Stimulated activated CD4-positive, alpha-beta T cell treated with anti-CD3 and anti-CD28 coated beads, Interleukin-4, amount 100 ng/mL, for 24 hours (primary cell): ENCODE measurements around the gene BAG5.
"Not testable (repeated sequence)": the region's sequence is repeated elsewhere in the genome, so short reads cannot be mapped to it uniquely, and the experiment has no call there.

Source experiments
- DNase-seq: peaks from one replicate; pipeline ENCODE4 v3.0.0-alpha.2; 2020

Gene BAG5

DNA sequence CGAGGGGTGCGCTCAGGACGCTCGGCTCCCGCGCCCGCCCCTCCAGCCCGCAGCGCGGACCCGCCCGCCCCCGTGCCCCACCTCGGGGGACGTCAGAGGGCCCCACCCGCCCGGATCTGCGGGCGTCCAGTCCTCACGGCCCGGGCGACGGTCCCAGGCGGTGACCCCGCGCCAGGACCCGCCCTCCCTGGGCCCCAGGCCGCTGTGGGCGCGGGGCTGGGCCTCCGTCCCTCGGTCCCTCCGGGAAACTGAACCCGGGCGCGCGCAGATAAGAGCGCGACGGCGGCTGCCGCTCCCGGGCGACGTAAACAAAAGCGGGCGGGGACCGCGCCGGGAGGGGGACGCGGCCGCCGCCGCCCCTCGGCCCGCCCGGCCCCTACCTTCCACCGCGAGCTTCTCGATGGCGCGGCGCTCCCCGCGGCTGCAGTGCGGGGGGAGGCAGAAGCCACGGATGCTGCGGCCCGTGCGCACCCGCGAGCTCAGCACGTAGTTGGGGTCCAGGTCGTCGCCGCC lies 41.0 kb downstream of the BAG5 start:
- DNase-seq: no peak

DNA sequence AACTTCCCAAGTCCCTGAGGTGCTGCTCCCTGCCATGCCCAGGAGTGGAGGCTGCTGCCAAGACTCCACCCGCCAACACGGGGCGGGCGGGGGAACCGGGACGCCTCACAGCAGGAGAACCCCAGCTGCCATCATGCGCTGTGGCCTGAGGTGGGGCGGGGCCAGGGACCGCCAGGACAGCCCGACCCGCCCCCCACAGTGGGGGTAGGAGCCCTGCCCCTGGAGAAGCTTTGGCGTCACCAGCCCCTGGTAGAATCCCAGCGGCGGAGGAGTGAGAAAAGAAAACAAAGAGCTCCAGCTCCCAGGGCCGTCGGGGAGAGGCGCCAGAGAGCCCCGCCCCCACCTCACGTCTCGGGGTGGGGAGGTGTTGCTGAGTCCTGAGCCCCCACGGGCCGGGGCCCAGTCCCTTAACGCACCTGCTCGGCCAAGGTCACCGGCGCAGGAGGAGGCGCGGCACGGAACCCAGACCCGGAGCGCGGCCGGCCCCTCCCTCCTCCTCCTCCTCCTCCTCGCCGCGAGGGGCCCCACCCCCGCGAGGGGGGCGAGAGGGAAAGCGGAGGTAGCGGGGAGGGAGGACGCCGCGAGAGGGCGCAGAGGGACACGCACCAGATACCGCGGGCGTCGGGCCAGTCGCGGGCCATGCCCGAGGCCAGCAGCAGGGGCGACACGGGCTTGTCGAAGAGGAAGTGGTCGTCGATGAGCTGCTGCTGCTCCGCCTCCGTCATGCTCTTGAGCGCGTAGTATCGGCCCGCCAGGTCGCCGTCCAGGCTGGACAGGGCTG lies 41.6 kb downstream of the BAG5 start:
- peak; percentile 52 for DNase-seq

DNA sequence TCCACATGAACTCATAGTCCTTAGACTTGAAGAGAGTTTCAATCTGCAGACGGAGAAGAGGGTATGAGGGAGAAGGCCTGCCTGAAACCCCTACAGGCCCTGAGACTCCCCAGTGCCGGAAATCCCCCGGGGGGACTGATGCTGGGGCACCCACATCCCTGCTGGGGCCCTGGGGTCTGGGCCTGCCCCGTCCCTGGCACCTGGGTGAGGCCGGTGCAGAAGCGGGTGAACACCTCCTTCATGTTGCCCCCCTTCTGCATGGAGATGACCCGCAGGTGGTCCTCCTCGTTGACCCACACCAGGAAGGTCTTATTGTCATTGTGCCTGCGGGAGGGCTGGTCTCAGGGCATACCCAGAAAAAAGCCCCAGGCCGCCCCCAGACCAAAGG lies 42.2 kb downstream of the BAG5 start:
- DNase-seq: no peak

DNA sequence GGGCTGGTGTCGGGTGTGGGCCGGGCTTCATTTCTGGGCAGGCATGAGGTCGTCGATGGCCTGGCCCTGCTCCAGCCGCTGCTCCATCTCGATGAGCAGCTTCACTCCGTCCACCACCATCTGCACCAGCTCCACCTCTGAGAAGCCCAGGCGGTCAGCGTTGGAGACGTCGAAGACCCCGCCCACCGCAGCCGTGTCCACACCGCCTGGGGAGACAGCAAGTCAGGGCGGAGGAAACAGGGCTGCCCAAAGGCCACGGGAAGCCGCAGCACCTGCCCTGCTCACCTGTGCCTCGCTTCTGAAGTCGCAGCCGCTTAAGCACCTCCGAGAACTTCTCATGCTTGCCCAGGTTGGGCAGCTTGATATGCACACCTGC lies 42.6 kb downstream of the BAG5 start:
- DNase-seq: no peak

DNA sequence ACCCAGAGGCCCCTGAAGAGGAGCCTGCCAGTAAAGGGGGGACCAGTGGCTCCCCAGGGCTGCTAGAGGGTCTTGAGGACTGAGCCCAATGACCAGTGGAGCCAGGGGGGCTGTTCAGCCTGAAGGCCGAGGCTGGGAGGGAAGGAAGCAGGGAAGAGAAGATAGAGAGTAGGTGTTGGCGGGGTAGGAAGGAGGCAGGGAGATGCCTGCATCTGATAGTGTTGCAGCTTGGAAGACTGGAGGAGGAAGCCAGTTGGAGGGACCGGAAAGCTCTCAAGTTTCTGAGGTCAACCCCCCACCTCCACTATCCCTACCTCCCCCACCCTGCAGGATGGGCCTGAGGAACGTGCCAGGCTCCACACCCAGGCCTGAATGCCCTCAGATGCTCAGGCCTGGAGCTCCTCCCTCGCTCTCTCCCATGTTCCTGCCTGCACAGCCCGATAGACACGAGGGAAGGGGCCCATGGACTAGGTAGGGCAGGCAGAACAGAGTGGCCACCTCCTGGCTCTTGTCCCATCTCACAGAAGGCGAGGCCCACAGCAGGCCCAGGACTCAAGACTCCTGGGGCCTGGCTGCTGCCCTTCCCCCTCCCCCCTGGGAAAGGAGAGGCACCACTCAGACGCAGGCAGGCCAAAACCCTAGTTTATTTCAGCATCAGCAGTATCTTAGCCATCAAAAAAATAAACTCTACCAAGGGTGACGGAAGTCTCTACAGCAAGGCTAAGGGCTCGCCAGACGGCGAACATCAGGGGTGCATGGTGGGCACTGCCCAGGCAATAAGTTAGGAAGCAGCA lies 43.2 kb downstream of the BAG5 start:
- DNase-seq: no peak

DNA sequence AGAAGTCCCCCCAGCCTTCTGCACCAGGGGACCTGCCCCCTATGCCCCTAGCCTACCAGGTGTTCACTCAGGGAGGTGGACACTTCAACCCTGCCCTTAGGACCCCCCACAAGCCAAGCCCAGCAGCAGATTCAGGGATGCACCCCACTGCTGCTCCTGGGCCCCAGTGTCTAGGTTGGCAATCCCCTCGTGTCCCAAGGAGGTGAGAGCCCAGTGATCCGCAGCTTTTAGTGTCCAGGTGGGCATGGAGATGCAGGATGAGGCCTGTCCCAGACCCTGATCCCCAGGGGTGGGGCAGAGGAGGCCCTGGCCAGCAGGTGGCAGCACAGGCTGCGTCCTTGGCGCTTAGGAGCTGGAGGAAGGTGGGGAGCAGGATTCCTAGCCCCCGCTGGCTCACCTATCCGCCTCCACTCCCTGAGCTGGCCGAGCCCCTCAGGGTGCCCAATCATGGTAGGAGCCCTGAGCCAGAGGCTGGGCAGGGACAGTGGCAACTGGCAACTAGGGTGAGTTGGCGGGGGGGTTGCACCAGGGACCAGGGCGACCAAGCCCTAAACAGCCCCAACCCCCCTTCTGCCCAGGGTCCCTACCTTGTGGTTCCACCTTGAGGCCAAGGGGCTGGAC lies 43.9 kb downstream of the BAG5 start:
- DNase-seq: peak; percentile 58

DNA sequence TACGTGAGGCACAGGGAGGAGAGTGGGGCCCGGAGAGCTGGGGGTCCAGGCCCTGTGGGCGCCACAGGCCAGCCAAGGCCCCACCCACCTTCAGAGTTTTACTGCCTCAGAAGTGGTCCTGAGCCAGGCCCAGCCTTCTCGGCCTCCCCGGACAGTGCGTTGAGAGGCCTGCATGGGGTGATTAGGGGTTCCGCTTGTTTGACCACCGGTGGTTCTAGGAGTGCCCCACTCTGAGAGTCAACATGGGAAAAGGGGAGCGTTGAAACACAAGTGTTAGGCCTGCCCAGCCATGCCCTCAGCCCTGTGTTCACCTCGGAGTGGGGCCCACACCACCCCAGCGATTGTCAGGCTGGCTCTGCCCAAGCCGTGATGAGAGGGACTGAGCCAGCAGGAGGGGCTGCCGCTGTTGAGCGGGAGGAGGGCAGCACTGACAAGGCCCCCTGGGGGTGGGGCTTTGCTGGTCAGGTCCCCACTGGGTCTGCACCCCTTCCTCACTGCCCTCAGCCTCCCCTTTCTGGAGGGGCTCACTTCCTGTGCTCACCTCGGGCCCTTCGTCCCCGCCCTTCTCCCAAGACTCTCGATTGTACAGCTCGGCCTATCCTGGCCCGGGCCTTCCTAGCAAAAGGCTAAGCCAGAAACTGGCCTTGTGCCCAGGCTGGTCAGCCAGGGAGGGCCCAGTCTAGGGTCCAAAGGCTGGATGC lies 44.6 kb downstream of the BAG5 start:
- DNase-seq: no peak

DNA sequence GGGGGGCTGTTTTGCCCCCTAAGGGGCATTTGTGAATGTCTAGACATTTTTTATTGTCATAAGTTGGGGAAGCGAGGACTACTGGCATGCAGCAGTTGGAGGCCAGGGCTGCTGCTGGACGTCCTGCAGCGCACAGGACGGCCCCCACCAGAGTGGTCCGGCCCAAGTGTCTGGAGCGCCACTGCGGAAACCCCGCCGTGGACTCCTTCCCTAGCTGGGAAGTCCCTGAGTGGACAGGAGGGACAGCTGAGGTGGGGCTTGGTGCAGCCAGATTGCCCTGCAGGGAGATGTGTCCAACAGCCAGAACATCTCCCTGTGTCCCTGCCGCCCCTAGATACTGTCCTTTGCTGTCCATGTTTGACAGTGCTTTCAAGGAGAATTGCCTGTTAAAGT lies 45.3 kb downstream of the BAG5 start:
- no peak for DNase-seq

DNA sequence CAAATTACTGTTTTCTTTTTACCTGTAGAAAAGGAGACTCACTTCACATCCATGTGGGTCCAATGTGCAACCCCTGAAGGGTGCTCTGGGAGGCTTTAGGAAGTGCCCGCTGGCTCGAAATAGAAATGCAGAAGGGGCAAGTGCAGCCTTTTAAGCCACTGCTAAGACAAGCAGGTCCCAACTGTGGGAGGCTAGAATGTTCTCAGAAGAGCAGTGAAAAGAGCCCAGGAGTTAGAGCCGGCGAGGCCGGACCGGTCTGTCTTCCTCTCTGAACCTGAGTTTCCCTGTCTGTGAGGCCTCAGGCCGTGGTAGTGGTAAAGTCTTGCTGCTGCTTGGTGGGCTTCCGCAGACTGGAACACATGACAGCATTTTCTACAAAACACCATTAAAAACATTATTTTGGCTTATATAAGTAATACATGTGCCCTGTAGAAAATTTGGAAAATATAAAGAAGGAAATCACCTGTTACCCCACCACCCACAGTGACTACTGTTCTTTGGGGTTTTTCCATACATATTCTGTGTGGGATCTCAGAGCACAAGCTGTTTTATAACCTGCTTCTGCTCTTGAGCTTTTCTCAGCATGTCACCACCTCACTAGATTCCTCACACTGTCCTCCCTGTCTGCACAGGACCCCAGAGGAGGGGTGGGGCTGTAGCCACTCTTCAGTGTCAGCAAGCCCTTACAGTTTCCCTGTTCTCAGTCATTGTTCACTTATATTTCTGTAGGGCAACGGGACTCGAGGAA lies 45.9 kb downstream of the BAG5 start:
- DNase-seq: no peak

DNA sequence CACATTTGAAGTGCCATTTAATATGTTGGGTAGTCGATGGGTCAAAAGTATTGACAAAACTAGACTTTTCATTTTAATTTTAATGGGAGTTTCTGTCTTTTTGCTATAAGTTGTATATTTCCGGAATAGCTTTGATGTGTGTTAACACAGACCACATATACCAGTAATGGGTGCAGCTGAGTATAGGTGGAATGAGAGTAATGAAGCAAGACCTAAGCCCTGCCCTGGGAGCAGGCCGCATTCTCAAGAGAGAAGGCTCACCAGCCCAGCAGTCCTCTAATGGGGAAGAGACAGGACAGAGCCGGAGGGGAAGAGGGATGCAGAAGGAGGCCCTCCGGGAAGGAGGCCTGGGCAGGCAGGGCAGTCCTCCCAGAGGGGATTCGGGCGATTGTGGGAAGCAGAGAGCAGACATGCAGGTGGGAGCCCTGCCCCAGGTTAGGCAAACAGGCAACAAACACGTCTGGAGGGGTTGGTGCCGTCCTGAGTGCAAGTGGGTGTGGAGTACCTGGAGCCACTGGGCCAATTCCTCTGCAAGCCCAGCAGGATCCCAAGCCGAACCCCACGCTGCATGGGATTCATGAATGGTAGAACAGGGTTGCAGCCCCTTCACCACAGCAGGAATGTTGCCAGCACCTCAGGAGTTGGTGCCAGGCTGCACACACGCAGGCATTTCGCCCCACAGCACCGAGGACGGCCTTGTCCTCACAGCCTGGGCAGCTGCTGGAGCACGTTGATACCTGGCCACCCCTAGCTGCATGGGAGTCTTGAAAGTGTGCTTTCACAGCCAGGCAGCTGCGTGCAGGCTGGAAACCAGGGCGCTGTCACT lies 47.6 kb downstream of the BAG5 start:
- DNase-seq: no peak

DNA sequence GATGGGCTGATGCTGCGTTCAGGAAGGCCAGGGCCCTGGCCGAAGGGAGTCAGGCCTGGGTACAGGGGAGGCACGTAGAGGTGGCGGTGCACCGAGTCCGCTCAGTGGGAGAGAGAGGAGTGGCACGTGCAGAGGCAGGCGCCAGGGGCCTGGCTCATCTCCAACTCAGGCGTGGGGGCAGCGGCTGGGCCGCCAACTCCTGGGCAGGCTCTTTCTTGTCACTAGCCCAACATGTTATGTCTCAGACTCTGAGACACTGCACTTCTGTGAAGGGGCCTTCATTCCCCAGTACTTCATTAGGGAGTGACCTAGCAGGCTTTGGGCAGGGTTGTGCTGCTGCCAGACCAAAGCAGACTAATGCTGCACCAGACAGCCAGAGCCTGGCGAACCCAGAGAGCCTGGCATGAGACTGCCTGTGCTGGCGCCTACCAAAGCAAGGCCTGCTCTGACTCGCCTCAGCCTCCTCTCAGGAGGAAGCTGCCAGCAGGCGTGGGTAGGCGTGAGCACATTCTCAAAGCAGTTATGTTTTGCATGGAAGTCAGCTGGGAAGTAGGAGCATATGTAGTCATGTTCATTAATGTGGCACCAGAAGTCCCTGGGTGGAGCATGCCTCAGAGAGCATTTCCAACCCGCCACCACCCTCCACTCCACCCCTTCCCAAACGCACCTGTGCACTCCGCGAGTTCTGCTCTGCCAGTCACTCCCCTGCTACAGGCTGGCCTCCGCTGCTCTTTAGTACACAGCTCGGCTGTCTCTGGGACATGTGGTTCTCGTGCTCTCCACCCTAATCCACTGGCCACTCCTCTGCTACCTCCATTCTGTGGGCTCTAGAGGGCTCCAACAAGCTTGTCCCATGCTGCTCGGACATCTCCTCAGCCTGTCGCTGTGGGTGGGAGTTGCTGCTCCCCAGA lies 49.5 kb downstream of the BAG5 start:
- DNase-seq: no peak

DNA sequence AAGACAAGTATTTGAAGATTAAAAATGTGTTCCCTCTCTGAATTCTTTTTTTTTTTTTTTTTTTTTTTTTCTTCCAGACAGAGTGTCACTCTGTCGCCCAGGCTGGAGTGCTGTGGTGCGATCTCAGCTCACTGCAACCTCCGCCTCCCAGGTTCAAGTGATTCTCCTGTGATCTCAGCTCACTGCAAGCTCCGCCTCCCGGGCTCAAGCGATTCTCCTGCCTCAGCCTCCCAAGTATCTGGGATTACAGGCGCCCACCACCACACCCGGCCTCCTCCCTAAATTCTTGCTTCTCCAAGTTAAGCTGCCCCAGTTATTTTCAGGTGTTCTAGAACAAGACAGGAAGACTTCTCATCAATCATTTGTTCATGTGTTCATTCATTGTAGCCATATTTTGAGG lies 50.3 kb downstream of the BAG5 start:
- DNase-seq: not testable (repeated sequence)

DNA sequence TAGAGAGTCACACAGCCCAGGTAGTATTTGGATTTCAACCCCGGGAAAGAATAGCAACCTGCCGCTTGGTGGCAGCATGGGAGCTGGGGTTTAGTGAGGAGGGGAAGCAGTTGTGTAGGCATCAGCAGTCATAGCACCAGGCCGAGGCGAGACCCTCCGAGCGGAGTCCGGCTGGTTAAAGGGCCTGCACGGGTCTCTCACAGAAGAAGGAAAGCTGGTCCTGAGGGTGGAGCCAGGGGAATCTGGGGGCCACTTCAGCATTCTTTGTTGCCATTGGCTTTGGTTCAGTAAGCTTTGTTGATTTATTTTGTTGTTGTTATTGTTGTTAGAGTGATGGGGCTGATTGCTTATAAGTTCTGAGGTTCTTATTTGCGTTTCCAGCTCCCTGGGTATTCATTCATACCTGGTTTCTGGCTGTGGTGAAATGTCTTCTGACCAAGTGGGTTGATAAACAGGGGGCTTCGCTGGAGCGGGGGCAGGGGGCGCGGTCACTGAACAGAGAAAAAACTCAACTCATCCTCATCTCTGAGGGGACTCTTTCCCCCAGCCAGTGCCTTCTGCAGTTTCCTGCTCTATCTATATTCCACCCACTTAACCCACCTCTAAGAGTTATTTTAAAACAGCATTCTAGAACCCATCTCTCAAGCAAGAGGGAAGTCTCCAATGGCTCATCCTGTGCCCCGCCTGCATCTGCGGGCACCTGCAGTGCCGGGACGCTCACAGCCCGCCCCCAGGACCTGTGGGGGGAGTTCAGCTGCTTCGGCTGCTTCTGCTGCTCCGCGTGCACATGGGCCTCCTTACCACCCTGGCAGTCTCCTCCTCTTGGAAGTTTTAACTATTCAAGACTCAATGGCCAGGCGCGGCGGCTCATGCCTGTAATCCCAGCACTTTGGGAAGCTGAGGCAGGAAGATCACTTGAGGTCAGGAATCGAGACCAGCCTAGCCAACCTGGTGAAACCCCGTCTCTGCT lies 51.4 kb downstream of the BAG5 start:
- no peak for DNase-seq

DNA sequence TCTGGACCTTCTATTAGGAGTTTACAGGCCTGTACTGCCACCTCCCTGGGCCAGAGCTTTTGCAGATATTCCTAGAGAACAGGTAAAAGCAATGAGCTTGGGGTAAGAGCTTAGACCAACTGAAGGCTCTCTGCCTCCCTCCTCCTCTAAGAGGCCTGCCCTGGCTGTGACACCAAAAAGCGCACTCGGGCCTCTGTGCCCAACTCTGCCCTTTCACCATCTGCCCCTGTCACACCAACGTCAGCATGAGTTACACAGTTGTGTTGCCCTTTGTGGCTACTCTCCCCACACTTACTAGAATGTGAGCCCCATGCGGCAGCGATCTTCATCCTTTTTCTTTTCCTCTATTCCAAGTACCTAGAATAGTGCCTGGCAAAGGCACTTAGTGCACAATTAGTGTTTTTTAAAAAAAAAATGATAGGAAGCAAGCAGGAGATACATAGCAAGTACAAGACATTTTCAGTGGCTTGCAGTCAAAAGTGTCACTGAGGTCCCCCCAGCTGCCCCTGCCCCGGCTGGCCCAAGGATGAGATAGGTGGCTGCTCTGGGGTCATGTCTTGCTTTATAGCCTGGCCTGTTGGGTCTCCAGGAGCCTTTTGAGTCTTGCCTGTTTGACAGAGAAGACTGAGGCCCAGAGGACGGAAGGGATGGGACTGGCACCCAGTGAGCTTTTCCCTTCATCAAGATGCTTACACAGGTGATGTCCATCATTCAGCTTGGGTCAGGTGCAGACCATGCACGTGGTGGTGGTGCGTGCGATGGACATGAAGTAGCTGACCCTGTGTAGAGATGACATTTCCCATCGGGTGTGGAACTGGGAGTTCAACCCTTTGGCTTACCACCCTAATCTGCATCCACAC lies 52.4 kb downstream of the BAG5 start:
- DNase-seq: no peak

DNA sequence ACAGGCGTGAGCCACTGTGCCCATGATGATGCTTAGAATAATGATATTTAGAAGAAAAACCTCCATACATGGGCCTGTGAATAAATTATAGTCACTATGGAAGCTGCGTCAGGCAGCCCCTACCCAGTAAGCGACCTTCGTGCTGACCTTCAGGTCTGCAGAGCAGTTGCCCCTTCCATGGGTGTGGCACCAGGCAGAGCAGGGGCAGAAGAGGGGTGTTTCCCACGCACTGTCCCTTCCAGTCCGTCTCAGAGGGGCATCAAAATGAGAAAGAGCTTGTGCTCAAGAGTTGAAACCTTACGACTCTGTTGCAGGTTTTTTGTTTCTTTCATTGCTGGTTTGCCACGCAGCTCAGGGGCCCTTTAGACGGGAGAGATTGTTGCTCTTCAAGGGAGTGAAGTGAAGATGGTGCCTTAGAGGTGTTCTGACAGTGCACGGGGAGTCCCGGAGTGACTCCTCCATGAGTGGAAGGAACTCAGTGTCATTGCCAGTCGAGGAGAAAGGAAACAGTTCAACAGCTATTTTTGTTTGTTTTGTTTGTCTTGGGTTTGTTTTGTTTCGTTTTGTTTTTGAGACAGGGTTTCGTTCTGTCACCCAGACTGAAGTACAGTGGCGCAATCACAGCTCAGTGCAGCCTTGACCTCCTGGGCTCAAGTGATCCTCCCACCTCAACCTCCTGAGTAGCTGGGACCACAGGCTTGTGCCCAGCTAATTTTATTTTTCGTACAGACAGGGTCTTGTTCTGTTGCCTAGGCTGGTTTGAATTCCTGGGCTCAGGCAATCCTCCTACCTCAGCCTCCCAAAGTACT lies 53.7 kb downstream of the BAG5 start:
- no peak for DNase-seq

DNA sequence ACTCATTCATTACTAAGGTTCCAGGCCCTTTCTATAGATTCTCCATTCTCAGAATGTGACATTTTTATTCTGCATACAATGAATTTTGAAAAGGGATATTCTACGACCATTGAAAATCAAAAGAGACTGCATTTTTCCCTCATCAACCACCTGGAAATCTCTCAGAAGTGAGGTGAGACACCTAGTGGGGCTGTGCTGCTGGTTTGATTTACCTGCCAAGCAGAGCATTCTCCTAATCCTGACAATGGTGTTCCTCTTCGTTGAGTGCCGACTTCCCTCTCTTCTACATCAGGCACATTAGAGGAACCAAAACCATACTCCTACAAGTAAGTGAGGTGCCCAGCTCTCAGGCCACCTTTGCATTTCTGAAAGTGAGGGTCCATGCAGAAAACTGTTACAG lies 54.7 kb downstream of the BAG5 start:
- no peak for DNase-seq
